ENCODE results near the gene EXD3. TPM values are rescaled to one million over a fixed set of nuclear protein-coding genes. Genes with fewer than 3 reads are reported as not detected.

The EXD3 gene
- total and polyA plus RNA-seq, 2 experiments from 2014 or later: 32.3 to 72.1 TPM

- Histone ChIP-seq H3K4me3 (no peak overlapping the region), H3K27ac (no peak overlapping the region), H3K9me3 (ENCODE audit: low read depth) (no peaks in the 10 kb centered on the region), H3K36me3 (no peaks in the 10 kb centered on the region), H3K27me3 (no peaks in the 10 kb centered on the region), H3K4me1 (ENCODE audit: low read depth) (no peaks in the 10 kb centered on the region)
- TF ChIP-seq CTCF (IDR thresholded peaks at IDR 0.05; ENCODE audit: low read depth, low read length): no peak
- DNase-seq (ENCODE audit: low read depth in 1 of 2, low spot score in 1 of 2): no peak
Measured at GRCh38 chr9:137417161-137418021, 5.6 kb downstream of the EXD3 start.

- Histone ChIP-seq H3K4me1 (ENCODE audit: low read depth) (peaks cover 4% of the 10 kb centered on the region), H3K9me3 (ENCODE audit: low read depth) (no peaks in the 10 kb centered on the region), H3K4me3 (no peak overlapping the region), H3K36me3 (no peaks in the 10 kb centered on the region), H3K27me3 (no peaks in the 10 kb centered on the region), H3K27ac (no peak overlapping the region)
- no peak for TF ChIP-seq CTCF (IDR thresholded peaks at IDR 0.05; ENCODE audit: low read depth, low read length)
- DNase-seq (ENCODE audit: low read depth in 1 of 2, low spot score in 1 of 2): no peak
Measured at GRCh38 chr9:137416563-137417151, 6.3 kb downstream of the EXD3 start.

GRCh38 chr9:137416006-137416562, 6.9 kb downstream of the EXD3 start:
- H3K4me3 ChIP-seq: no peak overlapping the region
- H3K27me3 ChIP-seq: no peaks in the 10 kb centered on the region
- no peaks in the 10 kb centered on the region for H3K9me3 ChIP-seq (ENCODE audit: low read depth)
- DNase-seq (ENCODE audit: low read depth in 1 of 2, low spot score in 1 of 2): no peak
- H3K27ac ChIP-seq: no peak overlapping the region
- no peak for TF ChIP-seq CTCF (IDR thresholded peaks at IDR 0.05; ENCODE audit: low read depth, low read length)
- H3K36me3 ChIP-seq: no peaks in the 10 kb centered on the region
- peaks cover 4% of the 10 kb centered on the region for H3K4me1 ChIP-seq (ENCODE audit: low read depth)

- Histone ChIP-seq H3K36me3 (no peaks in the 10 kb centered on the region), H3K4me3 (no peak overlapping the region), H3K27ac (no peak overlapping the region), H3K4me1 (ENCODE audit: low read depth) (peaks cover 4% of the 10 kb centered on the region), H3K9me3 (ENCODE audit: low read depth) (no peaks in the 10 kb centered on the region), H3K27me3 (no peaks in the 10 kb centered on the region)
- no peak for DNase-seq (ENCODE audit: low read depth in 1 of 2, low spot score in 1 of 2)
- TF ChIP-seq CTCF (IDR thresholded peaks at IDR 0.05; ENCODE audit: low read depth, low read length): no peak
Measured at GRCh38 chr9:137415451-137415850, 7.5 kb downstream of the EXD3 start.

GRCh38 chr9:137412431-137412830, 10.5 kb downstream of the EXD3 start:
- no peaks in the 10 kb centered on the region for H3K36me3 ChIP-seq
- H3K9me3 ChIP-seq (ENCODE audit: low read depth): no peaks in the 10 kb centered on the region
- DNase-seq (ENCODE audit: low read depth in 1 of 2, low spot score in 1 of 2): peak in 1 of 2 donors; percentile 35
- no peak overlapping the region for H3K27ac ChIP-seq
- no peak for TF ChIP-seq CTCF (IDR thresholded peaks at IDR 0.05; ENCODE audit: low read depth, low read length)
- peaks cover 4% of the 10 kb centered on the region for H3K4me1 ChIP-seq (ENCODE audit: low read depth)
- H3K27me3 ChIP-seq: no peaks in the 10 kb centered on the region
- H3K4me3 ChIP-seq: no peak overlapping the region

All from cardiac muscle cell (in vitro differentiated cells and primary cell).